ENCODE results near the gene CLIC3. TPM values are rescaled to one million over a fixed set of nuclear protein-coding genes. Genes with fewer than 3 reads are reported as not detected.

CLIC3 gene
- total RNA-seq, 4 donors from 2014 or later: 2.5 to 3.8 TPM; not detected in 2

DNA sequence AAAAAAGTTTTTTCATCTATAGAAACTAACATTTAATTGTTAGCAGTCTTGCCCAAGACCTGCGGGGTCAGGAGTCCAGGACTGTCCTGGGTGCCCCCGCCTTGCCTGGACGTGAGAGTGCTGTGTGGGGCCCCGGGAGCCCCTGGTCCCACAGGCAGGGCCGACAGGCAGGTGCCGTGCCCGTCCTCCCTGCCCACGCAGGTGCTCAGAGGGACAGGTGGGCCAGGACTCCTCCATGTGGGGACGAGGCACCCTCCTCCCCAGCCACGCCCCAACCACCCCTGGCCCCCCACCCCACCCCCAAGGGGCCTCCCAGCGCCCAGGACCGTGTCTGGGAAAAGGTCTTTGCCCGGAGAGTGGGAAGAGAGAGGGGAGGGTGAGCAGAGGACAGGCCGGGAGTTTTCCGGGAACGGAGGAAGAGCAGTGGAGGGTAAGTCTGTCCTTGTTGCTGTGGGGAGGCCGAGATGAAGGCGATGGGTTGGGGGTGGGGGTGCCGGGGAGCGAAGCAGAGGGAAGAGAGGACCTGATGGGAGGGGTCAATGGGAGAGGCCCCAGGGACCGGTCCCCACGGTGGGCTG, 47.0 kb downstream of the CLIC3 start:
- Histone ChIP-seq H3K4me3 (peak overlapping the region; percentile 35 to 57 (median 52)), H3K9me3 (no peaks in the 10 kb centered on the region)
- in situ Hi-C loops (cut with MboI; ENCODE audit: low pct_ligation_motif_present in 1 of 4, low pct_unique_long_range_greater_than_20kb in 1 of 4, low sequenced_read_pairs in 3 of 4): no loop called here

DNA sequence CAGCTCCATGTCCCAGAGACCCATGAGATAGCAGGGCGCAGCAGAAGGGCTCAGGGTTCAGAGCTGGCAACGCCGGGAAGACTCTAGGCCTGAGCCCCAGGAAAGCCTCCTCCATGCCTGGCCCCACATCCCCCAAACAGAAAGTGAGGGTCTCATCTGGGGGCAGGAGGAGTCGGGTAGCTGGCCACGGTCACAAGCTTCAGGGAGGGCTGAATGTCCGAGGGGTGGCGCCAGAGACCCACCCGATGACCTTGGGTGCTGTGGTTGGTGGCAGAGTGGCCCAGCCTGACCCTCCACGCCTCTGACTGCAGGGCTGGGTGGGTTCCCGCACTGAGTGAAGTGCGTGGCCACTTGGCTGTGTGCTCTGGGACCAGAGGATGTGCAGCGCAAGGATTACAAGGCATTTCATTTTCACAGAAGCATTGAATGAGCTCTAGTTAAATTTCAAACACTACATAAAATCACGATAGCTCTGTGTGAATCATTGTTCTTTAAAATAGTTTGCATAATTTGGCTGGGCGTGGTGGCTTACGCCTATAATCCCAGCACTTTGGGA, 48.3 kb downstream of the CLIC3 start:
- peak; percentile 64 for DNase-seq
- Histone ChIP-seq H3K4me1 (peaks cover 6 to 42% (median 30%) of the 10 kb centered on the region in 4 donors), H3K4me3 (no peak overlapping the region), H3K36me3 (no peaks in the 10 kb centered on the region), H3K27me3 (no peaks in the 10 kb centered on the region), H3K27ac (peak overlapping the region; percentile 90 to 93 (median 92)), H3K9me3 (no peaks in the 10 kb centered on the region)
- intact Hi-C loops (cut with DNase I; ENCODE audit: low total_unique reads) (loop anchor here (5.0 to 10.0 kb wide), 2 partner anchors 83 to 84 kb away; partner anchors contain the start of genes EDF1 and FUT7), in situ Hi-C loops (cut with MboI; ENCODE audit: low pct_ligation_motif_present in 1 of 4, low pct_unique_long_range_greater_than_20kb in 1 of 4, low sequenced_read_pairs in 3 of 4) (no loop called here)
- TF ChIP-seq, protein P1, sequence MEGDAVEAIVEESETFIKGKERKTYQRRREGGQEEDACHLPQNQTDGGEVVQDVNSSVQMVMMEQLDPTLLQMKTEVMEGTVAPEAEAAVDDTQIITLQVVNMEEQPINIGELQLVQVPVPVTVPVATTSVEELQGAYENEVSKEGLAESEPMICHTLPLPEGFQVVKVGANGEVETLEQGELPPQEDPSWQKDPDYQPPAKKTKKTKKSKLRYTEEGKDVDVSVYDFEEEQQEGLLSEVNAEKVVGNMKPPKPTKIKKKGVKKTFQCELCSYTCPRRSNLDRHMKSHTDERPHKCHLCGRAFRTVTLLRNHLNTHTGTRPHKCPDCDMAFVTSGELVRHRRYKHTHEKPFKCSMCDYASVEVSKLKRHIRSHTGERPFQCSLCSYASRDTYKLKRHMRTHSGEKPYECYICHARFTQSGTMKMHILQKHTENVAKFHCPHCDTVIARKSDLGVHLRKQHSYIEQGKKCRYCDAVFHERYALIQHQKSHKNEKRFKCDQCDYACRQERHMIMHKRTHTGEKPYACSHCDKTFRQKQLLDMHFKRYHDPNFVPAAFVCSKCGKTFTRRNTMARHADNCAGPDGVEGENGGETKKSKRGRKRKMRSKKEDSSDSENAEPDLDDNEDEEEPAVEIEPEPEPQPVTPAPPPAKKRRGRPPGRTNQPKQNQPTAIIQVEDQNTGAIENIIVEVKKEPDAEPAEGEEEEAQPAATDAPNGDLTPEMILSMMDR (IDR thresholded peaks at IDR 0.05): peak in 3 of 5 experiments; percentile 11 to 48 (median 27)
- no peak for TF ChIP-seq EP300 (IDR thresholded peaks at IDR 0.05; ENCODE audit: low read depth)
- TF ChIP-seq POLR2A (IDR thresholded peaks at IDR 0.05): no peak
- TF ChIP-seq POLR2AphosphoS5 (IDR thresholded peaks at IDR 0.05): no peak
- WGBS, 2 donors (ENCODE audit: low coverage in 1 of 2): 29% methylated on average over 13 of the region's 15 CpGs; no CpG with 5 or more reads in 1 of the 2 donors

More for the DNA sequence above, 47.0 kb downstream of the CLIC3 start:
- Histone ChIP-seq H3K27ac (peak overlapping the region; percentile 90 to 93 (median 92)), H3K4me1 (peaks cover 3 to 36% (median 23%) of the 10 kb centered on the region in 4 donors), H3K27me3 (no peaks in the 10 kb centered on the region), H3K36me3 (no peaks in the 10 kb centered on the region)
- DNase-seq: no peak
- whole genome bisulfite sequencing, 2 donors (ENCODE audit: low coverage in 1 of 2): 7 to 11% methylated on average over 5 to 21 of the region's 22 CpGs
- TF ChIP-seq, protein P1 (IDR thresholded peaks at IDR 0.05): no peak
- TF ChIP-seq POLR2AphosphoS5 (IDR thresholded peaks at IDR 0.05): no peak
- TF ChIP-seq POLR2A (IDR thresholded peaks at IDR 0.05): no peak
- TF ChIP-seq EP300 (IDR thresholded peaks at IDR 0.05; ENCODE audit: low read depth): no peak
- intact Hi-C loops (cut with DNase I; ENCODE audit: low total_unique reads): loop anchor here (5.0 to 10.0 kb wide), 2 partner anchors 83 to 85 kb away; partner anchors contain the start of genes EDF1 and FUT7

DNA sequence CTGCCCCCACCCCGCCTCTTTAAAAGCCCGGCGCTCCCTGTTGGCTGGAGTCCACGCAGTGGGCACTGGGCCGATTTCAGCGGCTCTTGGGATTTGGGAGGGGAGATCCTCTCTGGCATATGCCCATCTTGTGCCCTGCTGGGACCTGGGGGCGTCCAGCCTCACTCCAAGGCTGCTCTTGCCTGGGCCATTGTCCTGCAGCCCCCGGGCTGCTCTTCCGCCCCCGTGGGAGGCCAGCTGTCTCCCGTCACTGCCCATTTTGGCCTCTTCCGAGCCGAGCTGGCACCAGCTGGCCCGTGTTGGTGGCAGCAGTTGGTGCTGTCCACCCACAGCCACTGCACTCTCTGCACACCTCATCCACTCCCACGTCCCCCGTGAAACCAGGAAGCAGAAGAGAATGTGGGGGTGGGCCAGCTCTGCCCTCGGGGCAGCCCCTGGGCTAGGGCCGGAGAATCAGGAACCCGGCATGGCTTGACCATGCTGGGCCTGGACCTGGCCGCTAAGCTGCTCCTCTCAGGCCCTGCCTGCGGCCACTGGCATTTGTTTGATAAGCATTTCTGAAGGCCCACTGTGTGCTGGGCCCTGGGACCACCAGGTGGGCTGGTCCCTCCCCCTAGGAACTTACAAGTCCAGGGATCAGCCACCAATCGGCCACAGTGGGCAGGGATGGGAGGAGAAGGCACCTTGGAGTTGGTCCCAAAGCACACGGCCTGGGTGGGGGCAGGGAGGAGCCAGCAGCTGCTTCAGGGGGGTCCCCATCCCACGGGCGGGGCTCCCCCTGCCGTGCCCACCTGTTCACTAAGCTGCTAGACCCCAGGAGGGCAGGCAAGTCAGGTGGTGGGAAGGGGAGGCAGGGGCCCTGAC, 49.1 kb downstream of the CLIC3 start:
- DNase-seq: no peak
- Histone ChIP-seq H3K9me3 (no peaks in the 10 kb centered on the region), H3K36me3 (peaks cover 0 to 5% (median 3%) of the 10 kb centered on the region in 4 donors), H3K4me1 (peaks cover 10 to 47% (median 33%) of the 10 kb centered on the region in 4 donors), H3K27ac (peak overlapping the region in 3 of 4 donors; percentile 90 to 93 (median 93)), H3K4me3 (no peak overlapping the region), H3K27me3 (no peaks in the 10 kb centered on the region)
- WGBS, 2 donors (ENCODE audit: low coverage in 1 of 2): 73% methylated on average over 24 of the region's 26 CpGs; no CpG with 5 or more reads in 1 of the 2 donors
- intact Hi-C loops (cut with DNase I; ENCODE audit: low total_unique reads) (loop anchor here (5.0 to 10.0 kb wide), 2 partner anchors 82 to 85 kb away; partner anchors contain the start of genes EDF1 and FUT7), in situ Hi-C loops (cut with MboI; ENCODE audit: low pct_ligation_motif_present in 1 of 4, low pct_unique_long_range_greater_than_20kb in 1 of 4, low sequenced_read_pairs in 3 of 4) (no loop called here)
- no peak for TF ChIP-seq POLR2AphosphoS5 (IDR thresholded peaks at IDR 0.05)
- no peak for TF ChIP-seq EP300 (IDR thresholded peaks at IDR 0.05; ENCODE audit: low read depth)
- TF ChIP-seq POLR2A (IDR thresholded peaks at IDR 0.05): no peak
- TF ChIP-seq, protein P1 (IDR thresholded peaks at IDR 0.05): no peak
